H9 (cell line): ENCODE measurements around the gene TENM4. TPM values are rescaled to one million over a fixed set of nuclear protein-coding genes. Genes with fewer than 3 reads are reported as not detected.

Source experiments
- DNase-seq: peaks from one replicate; pipeline ENCODE4 v3.0.0-alpha.2; 2017
- H2AFZ ChIP-seq: one replicate; pipeline ENCODE4 v1.6.1; 2013; ENCODE audit warnings: mild to moderate bottlenecking, low read length, control low read depth, moderate library complexity
- H2AK5ac ChIP-seq: 2 replicates; pipeline ENCODE4 v1.6.1; 2013; ENCODE audit warnings: low read length, control low read depth, mixed read lengths; ENCODE audit not compliant: insufficient read length
- H2BK120ac ChIP-seq: one replicate; pipeline ENCODE4 v1.6.1; 2013; ENCODE audit warnings: low read depth, mild to moderate bottlenecking, low read length, control low read depth, inconsistent platforms; ENCODE audit not compliant: poor library complexity, severe bottlenecking
- H2BK12ac ChIP-seq: 2 replicates; pipeline ENCODE4 v1.6.1; 2013; ENCODE audit warnings: low read length, control low read depth, mixed read lengths, low read depth; ENCODE audit not compliant: insufficient read length
- H2BK15ac ChIP-seq: 2 replicates; pipeline ENCODE4 v1.6.1; 2013; ENCODE audit warnings: low read depth, low read length, control low read depth
- H2BK20ac ChIP-seq: one replicate; pipeline ENCODE4 v1.6.1; 2013; ENCODE audit warnings: low read depth, mild to moderate bottlenecking, low read length, control low read depth, inconsistent platforms; ENCODE audit not compliant: poor library complexity, severe bottlenecking
- H2BK5ac ChIP-seq: 2 replicates; pipeline ENCODE4 v1.6.1; 2013; ENCODE audit warnings: low read length, control low read depth, mixed read lengths; ENCODE audit not compliant: insufficient read length
- H3K14ac ChIP-seq: 2 replicates; pipeline ENCODE4 v1.6.1; 2013; ENCODE audit warnings: low read length, control low read depth; ENCODE audit not compliant: insufficient read depth
- H3K18ac ChIP-seq: 2 replicates; pipeline ENCODE4 v1.6.1; 2013; ENCODE audit warnings: low read depth, mild to moderate bottlenecking, mixed read lengths, low read length, control low read depth; ENCODE audit not compliant: insufficient read length
- H3K23ac ChIP-seq: 2 replicates; pipeline ENCODE4 v1.6.1; 2013; ENCODE audit warnings: low read length, control low read depth, mixed read lengths, low read depth; ENCODE audit not compliant: insufficient read length
- H3K23me2 ChIP-seq: 2 replicates; pipeline ENCODE4 v1.6.1; 2013; ENCODE audit warnings: low read depth, mild to moderate bottlenecking, mixed read lengths, low read length, control low read depth; ENCODE audit not compliant: insufficient read length, poor library complexity, severe bottlenecking
- H3K27ac ChIP-seq: 2 replicates; pipeline ENCODE4 v1.5.1; 2013; ENCODE audit warnings: low read length, control low read depth, mixed read lengths, low read depth; ENCODE audit not compliant: insufficient read length
- H3K27me3 ChIP-seq: 2 replicates; pipeline ENCODE4 v1.6.1; 2013; ENCODE audit warnings: low read length, control low read depth, inconsistent platforms; ENCODE audit not compliant: insufficient read depth
- H3K4ac ChIP-seq: 2 replicates; pipeline ENCODE4 v1.6.1; 2013; ENCODE audit warnings: low read depth, mild to moderate bottlenecking, control low read depth, inconsistent platforms, low read length, moderate library complexity
- H3K4me1 ChIP-seq: 2 replicates; pipeline ENCODE4 v1.6.1; 2013; ENCODE audit warnings: low read length, control low read depth, inconsistent platforms; ENCODE audit not compliant: insufficient read depth
- H3K4me2 ChIP-seq: 2 replicates; pipeline ENCODE4 v1.6.1; 2013; ENCODE audit warnings: low read length, control low read depth, mixed read lengths; ENCODE audit not compliant: insufficient read length, insufficient read depth
- H3K56ac ChIP-seq: 2 replicates; pipeline ENCODE4 v1.6.1; 2013; ENCODE audit warnings: low read depth, mild to moderate bottlenecking, mixed read lengths, low read length, control low read depth; ENCODE audit not compliant: insufficient read length
- H3K79me1 ChIP-seq: 2 replicates; pipeline ENCODE4 v1.6.1; 2013; ENCODE audit warnings: low read depth, mild to moderate bottlenecking, moderate library complexity, low read length, control low read depth, inconsistent platforms; ENCODE audit not compliant: insufficient read depth, poor library complexity, severe bottlenecking
- H3K79me2 ChIP-seq: 2 replicates; pipeline ENCODE4 v1.6.1; 2013; ENCODE audit warnings: low read length, control low read depth, inconsistent platforms; ENCODE audit not compliant: insufficient read depth
- H3K9ac ChIP-seq: 2 replicates; pipeline ENCODE4 v1.6.1; 2013; ENCODE audit warnings: low read length, control low read depth, mixed read lengths; ENCODE audit not compliant: insufficient read length; ENCODE audit errors: extremely low read depth
- H3K9me3 ChIP-seq: one replicate; pipeline ENCODE4 v1.6.1; 2013; ENCODE audit warnings: low read depth, low read length, inconsistent platforms; ENCODE audit not compliant: control insufficient read depth
- H3T11ph ChIP-seq: one replicate; pipeline ENCODE4 v1.6.1; 2013; ENCODE audit warnings: mild to moderate bottlenecking, low read length, control low read depth, inconsistent platforms
- H4K20me1 ChIP-seq: one replicate; pipeline ENCODE4 v1.6.1; 2013; ENCODE audit not compliant: control insufficient read depth, insufficient read length, insufficient read depth
- H4K5ac ChIP-seq: 2 replicates; pipeline ENCODE4 v1.6.1; 2013; ENCODE audit warnings: low read depth, mild to moderate bottlenecking, mixed read lengths, low read length, control low read depth; ENCODE audit not compliant: insufficient read length
- H4K8ac ChIP-seq: replicated peaks from 2 replicates; pipeline ENCODE4 v1.6.1; 2013; ENCODE audit warnings: low read length, control low read depth, mixed read lengths, low read depth; ENCODE audit not compliant: insufficient read length
- H4K91ac ChIP-seq: 2 replicates; pipeline ENCODE4 v1.6.1; 2013; ENCODE audit warnings: low read depth, mild to moderate bottlenecking, moderate library complexity, mixed read lengths, low read length, control low read depth; ENCODE audit not compliant: insufficient read length
- H3K27ac Mint-ChIP-seq, 3 experiments: 2 replicates in 2 of 3; 3 replicates in 1 of 3; pipeline ENCODE4 v1.8.0; 2020 to 2021; ENCODE audit warnings: mixed read lengths in 3 of 3, mild to moderate bottlenecking in 1 of 3, moderate library complexity in 1 of 3
- H3K27me3 Mint-ChIP-seq: 2 replicates; pipeline ENCODE4 v1.8.0; 2021; ENCODE audit warnings: low read depth, mild to moderate bottlenecking, moderate library complexity, mixed read lengths
- H3K36me3 Mint-ChIP-seq, 3 experiments: 2 replicates in 2 of 3; 3 replicates in 1 of 3; pipeline ENCODE4 v1.8.0; 2020 to 2021; ENCODE audit warnings: low read depth in 3 of 3, mixed read lengths in 3 of 3; ENCODE audit not compliant: insufficient read depth in 1 of 3
- H3K4me1 Mint-ChIP-seq, 2 experiments: 2 replicates each; pipeline ENCODE4 v1.8.0; 2020; ENCODE audit warnings: mixed read lengths in 2 of 2
- H3K4me3 Mint-ChIP-seq, 2 experiments: 2 replicates in 1 of 2; 3 replicates in 1 of 2; pipeline ENCODE4 v1.8.0; 2020 to 2021; ENCODE audit warnings: mild to moderate bottlenecking in 2 of 2, mixed read lengths in 2 of 2, moderate library complexity in 1 of 2
- H3K9me3 Mint-ChIP-seq, 2 experiments: 2 replicates in 1 of 2; 3 replicates in 1 of 2; pipeline ENCODE4 v1.8.0; 2020; ENCODE audit warnings: mild to moderate bottlenecking in 2 of 2, mixed read lengths in 2 of 2, moderate library complexity in 1 of 2
- CTCF ChIP-seq: fragments of 200-600 bp; sonication (generic); conservative IDR thresholded peaks from 3 replicates; pipeline ENCODE4 v1.8.0; 2021; ENCODE audit warnings: antibody characterized with exemption, mild to moderate bottlenecking
- WGBS: extraction: QIAGEN DNeasy Blood & Tissue Kit; methylation state at CpG from one replicate; pipeline ENCODE4 v1.1.7; 2013; ENCODE audit warnings: missing lambda C conversion rate, low lambda C conversion rate, mixed read lengths; ENCODE audit not compliant: insufficient read length; ENCODE audit errors: extremely low coverage; 5-methylcytosine and 5-hydroxymethylcytosine counted together
- total RNA-seq: library from RNA; stranded (reverse); gene quantifications from 2 replicates; pipeline ENCODE4 v1.2.1, GENCODE V29; 2021

TENM4 gene
- total RNA-seq, 1 experiment from 2014 or later, result 4.6 TPM

- Mint-ChIP-seq H3K4me3 (no peak overlapping the region), H3K36me3 (peaks cover 4 to 10% (median 6%) of the 10 kb centered on the region in 3 experiments; a peak in 6 of 7 replicates), H3K27ac (no peak overlapping the region), H3K27me3 (peaks cover 87% of the 10 kb centered on the region), H3K9me3 (peaks cover 6 to 8% of the 10 kb centered on the region in 2 experiments), H3K4me1 (peaks cover 48 to 55% of the 10 kb centered on the region in 2 experiments)
- H3T11ph ChIP-seq, result no peak overlapping the region
- no peak overlapping the region for H3K9ac ChIP-seq
- H3K79me1 ChIP-seq, result no peaks in the 10 kb centered on the region
- no peak overlapping the region for H2BK15ac ChIP-seq
- no peak overlapping the region for H3K4ac ChIP-seq
- no peak overlapping the region for H2AK5ac ChIP-seq
- H2BK5ac ChIP-seq, result no peak overlapping the region
- peaks cover 41% of the 10 kb centered on the region for H3K27me3 ChIP-seq
- WGBS, result no CpG with 5 or more reads among the region's 3 CpGs
- no peak overlapping the region for H4K5ac ChIP-seq
- no peak overlapping the region for H2BK12ac ChIP-seq
- H3K18ac ChIP-seq, result no peak overlapping the region
- H3K27ac ChIP-seq, result no peak overlapping the region
- no peak overlapping the region for H3K4me2 ChIP-seq
- H3K23me2 ChIP-seq, result no peaks in the 10 kb centered on the region
- DNase-seq, result no peak
- no peak overlapping the region for H3K14ac ChIP-seq
- no peaks in the 10 kb centered on the region for H4K20me1 ChIP-seq
- no peak overlapping the region for H4K91ac ChIP-seq
- H2BK20ac ChIP-seq, result no peak overlapping the region
- no peak overlapping the region for H3K23ac ChIP-seq
- TF ChIP-seq CTCF, result no peak
- no peak overlapping the region for H3K56ac ChIP-seq
- H3K9me3 ChIP-seq, result no peaks in the 10 kb centered on the region
- no peaks in the 10 kb centered on the region for H3K79me2 ChIP-seq
- no peak overlapping the region for H2BK120ac ChIP-seq
- H3K4me1 ChIP-seq, result peaks cover 8% of the 10 kb centered on the region; the same call in 1 of the 2 replicates
- no peak overlapping the region for H2AFZ ChIP-seq
- H4K8ac ChIP-seq, result no peak overlapping the region
Measured at GRCh38 chr11:78927511-78927910, 513.3 kb downstream of the TENM4 start.
